IgD-negative memory B cell (primary cell): ENCODE results near the gene LPIN2. TPM values are rescaled to one million over a fixed set of nuclear protein-coding genes. Genes with fewer than 3 reads are reported as not detected.
"Not testable (repeated sequence)": the region's sequence is repeated elsewhere in the genome, so short reads cannot be mapped to it uniquely, and the experiment has no call there.

Source experiments
- H3K27ac Mint-ChIP-seq, 3 donors: one replicate each; pipeline ENCODE4 v1.8.0; 2020 to 2022; ENCODE audit warnings: mild to moderate bottlenecking in 3 of 3, mixed read lengths in 3 of 3, moderate library complexity in 1 of 3
- H3K27me3 Mint-ChIP-seq: one replicate; pipeline ENCODE4 v1.8.0; 2021; ENCODE audit warnings: mixed read lengths
- H3K36me3 Mint-ChIP-seq: one replicate; pipeline ENCODE4 v1.8.0; 2020; ENCODE audit warnings: mild to moderate bottlenecking, mixed read lengths
- H3K4me1 Mint-ChIP-seq, 3 donors: one replicate each; pipeline ENCODE4 v1.8.0; 2020 to 2022; ENCODE audit warnings: mixed read lengths in 3 of 3, mild to moderate bottlenecking in 1 of 3
- H3K4me3 Mint-ChIP-seq, 4 donors: one replicate each; pipeline ENCODE4 v1.8.0; 2020 to 2022; ENCODE audit warnings: mild to moderate bottlenecking in 4 of 4, mixed read lengths in 4 of 4, moderate library complexity in 3 of 4
- H3K9me3 Mint-ChIP-seq, 3 donors: one replicate each; pipeline ENCODE4 v1.8.0; 2020 to 2021; ENCODE audit warnings: mixed read lengths in 3 of 3, mild to moderate bottlenecking in 1 of 3
- polyA plus RNA-seq: library from polyadenylated mRNA; unstranded; fragments of 300-500 nt; fragmentation: Illumina TruSeq; gene quantifications from one replicate; pipeline ENCODE4 v1.2.3, GENCODE V29; 2021

Gene LPIN2
- polyA plus RNA-seq, 1 donor from 2014 or later: 8.8 TPM

GRCh38 chr18:3051718-3052410, 38.9 kb upstream of the LPIN2 start:
- Mint-ChIP-seq H3K9me3 (peaks cover 2 to 6% (median 5%) of the 10 kb centered on the region in 3 donors), H3K4me1 (peaks cover 0 to 3% (median 0%) of the 10 kb centered on the region in 3 donors), H3K27ac (no peak overlapping the region), H3K4me3 (no peak overlapping the region), H3K27me3 (peaks cover 12% of the 10 kb centered on the region), H3K36me3 (peaks cover 2% of the 10 kb centered on the region)

GRCh38 chr18:3049897-3050454, 37.0 kb upstream of the LPIN2 start:
- H3K36me3 Mint-ChIP-seq, H3K4me1 Mint-ChIP-seq, H3K4me3 Mint-ChIP-seq, H3K9me3 Mint-ChIP-seq, H3K27ac Mint-ChIP-seq: not testable (repeated sequence)
- peaks cover 15% of the 10 kb centered on the region for H3K27me3 Mint-ChIP-seq

- peaks cover 0 to 3% (median 0%) of the 10 kb centered on the region in 3 donors for H3K4me1 Mint-ChIP-seq
- no peak overlapping the region for H3K4me3 Mint-ChIP-seq
- H3K27ac Mint-ChIP-seq: peak overlapping the region in 1 of 3 donors; percentile 35
- peaks cover 2% of the 10 kb centered on the region for H3K36me3 Mint-ChIP-seq
- H3K27me3 Mint-ChIP-seq: peaks cover 11% of the 10 kb centered on the region
- peaks cover 2 to 6% (median 3%) of the 10 kb centered on the region in 3 donors for H3K9me3 Mint-ChIP-seq
Measured at GRCh38 chr18:3048820-3049349, 35.9 kb upstream of the LPIN2 start.

GRCh38 chr18:3048121-3048520, 35.2 kb upstream of the LPIN2 start:
- Mint-ChIP-seq H3K4me3 (no peak overlapping the region), H3K27me3 (peaks cover 5% of the 10 kb centered on the region), H3K36me3 (peaks cover 2% of the 10 kb centered on the region), H3K27ac (no peak overlapping the region), H3K9me3 (peaks cover 0 to 2% (median 2%) of the 10 kb centered on the region in 3 donors), H3K4me1 (peaks cover 0 to under 1% (median 0%) of the 10 kb centered on the region in 3 donors)

GRCh38 chr18:3046216-3046808, 33.4 kb upstream of the LPIN2 start:
- Mint-ChIP-seq H3K4me3 (no peak overlapping the region), H3K4me1 (peaks cover 0 to 4% (median 0%) of the 10 kb centered on the region in 3 donors), H3K27me3 (peaks cover 3% of the 10 kb centered on the region), H3K9me3 (peaks cover 0 to 2% (median 0%) of the 10 kb centered on the region in 3 donors), H3K36me3 (no peaks in the 10 kb centered on the region), H3K27ac (no peak overlapping the region)

GRCh38 chr18:3044931-3045698, 32.2 kb upstream of the LPIN2 start:
- H3K9me3 Mint-ChIP-seq: peaks cover 0 to 2% (median 0%) of the 10 kb centered on the region in 3 donors
- H3K4me1 Mint-ChIP-seq: peaks cover 0 to 4% (median 0%) of the 10 kb centered on the region in 3 donors
- no peaks in the 10 kb centered on the region for H3K36me3 Mint-ChIP-seq
- peaks cover 3% of the 10 kb centered on the region for H3K27me3 Mint-ChIP-seq
- no peak overlapping the region for H3K27ac Mint-ChIP-seq
- no peak overlapping the region for H3K4me3 Mint-ChIP-seq

GRCh38 chr18:3042379-3042778, 29.4 kb upstream of the LPIN2 start:
- no peaks in the 10 kb centered on the region for H3K36me3 Mint-ChIP-seq
- no peaks in the 10 kb centered on the region for H3K9me3 Mint-ChIP-seq
- H3K27me3 Mint-ChIP-seq: peaks cover 3% of the 10 kb centered on the region
- H3K4me3 Mint-ChIP-seq: no peak overlapping the region
- H3K27ac Mint-ChIP-seq: no peak overlapping the region
- H3K4me1 Mint-ChIP-seq: peaks cover 4 to 11% (median 8%) of the 10 kb centered on the region in 3 donors

- H3K4me3 Mint-ChIP-seq: no peak overlapping the region
- no peaks in the 10 kb centered on the region for H3K36me3 Mint-ChIP-seq
- H3K27me3 Mint-ChIP-seq: peaks cover 3% of the 10 kb centered on the region
- H3K27ac Mint-ChIP-seq: no peak overlapping the region
- H3K9me3 Mint-ChIP-seq: no peaks in the 10 kb centered on the region
- H3K4me1 Mint-ChIP-seq: peaks cover 6 to 12% (median 10%) of the 10 kb centered on the region in 3 donors
Measured at GRCh38 chr18:3041843-3042242, 28.9 kb upstream of the LPIN2 start.

GRCh38 chr18:3040881-3041280, 27.9 kb upstream of the LPIN2 start:
- Mint-ChIP-seq H3K9me3 (no peaks in the 10 kb centered on the region), H3K36me3 (no peaks in the 10 kb centered on the region), H3K4me3 (no peak overlapping the region), H3K27ac (no peak overlapping the region), H3K27me3 (no peaks in the 10 kb centered on the region), H3K4me1 (peaks cover 6 to 14% (median 10%) of the 10 kb centered on the region in 3 donors)

GRCh38 chr18:3040173-3040572, 27.2 kb upstream of the LPIN2 start:
- H3K4me1 Mint-ChIP-seq: peaks cover 6 to 15% (median 11%) of the 10 kb centered on the region in 3 donors
- no peaks in the 10 kb centered on the region for H3K36me3 Mint-ChIP-seq
- H3K27me3 Mint-ChIP-seq: no peaks in the 10 kb centered on the region
- no peak overlapping the region for H3K27ac Mint-ChIP-seq
- no peaks in the 10 kb centered on the region for H3K9me3 Mint-ChIP-seq
- H3K4me3 Mint-ChIP-seq: no peak overlapping the region

GRCh38 chr18:3037423-3037915, 24.5 kb upstream of the LPIN2 start:
- H3K27ac Mint-ChIP-seq: peak overlapping the region in 2 of 3 donors; percentile 11 to 23
- peaks cover 0 to 1% (median 0%) of the 10 kb centered on the region in 3 donors for H3K9me3 Mint-ChIP-seq
- H3K27me3 Mint-ChIP-seq: no peaks in the 10 kb centered on the region
- peaks cover 6 to 15% (median 13%) of the 10 kb centered on the region in 3 donors for H3K4me1 Mint-ChIP-seq
- H3K36me3 Mint-ChIP-seq: no peaks in the 10 kb centered on the region
- peak overlapping the region in 2 of 4 donors; percentile 20 to 82 for H3K4me3 Mint-ChIP-seq

- Mint-ChIP-seq H3K4me1 (peaks cover 6 to 15% (median 13%) of the 10 kb centered on the region in 3 donors), H3K9me3 (peaks cover 0 to 3% (median 0%) of the 10 kb centered on the region in 3 donors), H3K4me3 (no peak overlapping the region), H3K27ac (peak overlapping the region in 1 of 3 donors; percentile 39), H3K27me3 (peaks cover 5% of the 10 kb centered on the region), H3K36me3 (no peaks in the 10 kb centered on the region)
Measured at GRCh38 chr18:3036108-3036507, 23.2 kb upstream of the LPIN2 start.

GRCh38 chr18:3035635-3036034, 22.7 kb upstream of the LPIN2 start:
- peaks cover 6 to 15% (median 13%) of the 10 kb centered on the region in 3 donors for H3K4me1 Mint-ChIP-seq
- H3K9me3 Mint-ChIP-seq: peaks cover 0 to 3% (median 0%) of the 10 kb centered on the region in 3 donors
- H3K36me3 Mint-ChIP-seq: no peaks in the 10 kb centered on the region
- H3K27ac Mint-ChIP-seq: peak overlapping the region in 1 of 3 donors; percentile 39
- peaks cover 5% of the 10 kb centered on the region for H3K27me3 Mint-ChIP-seq
- H3K4me3 Mint-ChIP-seq: no peak overlapping the region

- no peak overlapping the region for H3K4me3 Mint-ChIP-seq
- peaks cover 0 to 3% (median 0%) of the 10 kb centered on the region in 3 donors for H3K9me3 Mint-ChIP-seq
- H3K4me1 Mint-ChIP-seq: peaks cover 5 to 11% (median 9%) of the 10 kb centered on the region in 3 donors
- H3K27ac Mint-ChIP-seq: no peak overlapping the region
- H3K27me3 Mint-ChIP-seq: peaks cover 5% of the 10 kb centered on the region
- H3K36me3 Mint-ChIP-seq: peaks cover 1% of the 10 kb centered on the region
Measured at GRCh38 chr18:3032721-3033120, 19.8 kb upstream of the LPIN2 start.
